ENCODE results near the gene SHF. TPM values are rescaled to one million over a fixed set of nuclear protein-coding genes. Genes with fewer than 3 reads are reported as not detected.
"Not testable (repeated sequence)": the region's sequence is repeated elsewhere in the genome, so short reads cannot be mapped to it uniquely, and the experiment has no call there.

SHF gene, protein sequence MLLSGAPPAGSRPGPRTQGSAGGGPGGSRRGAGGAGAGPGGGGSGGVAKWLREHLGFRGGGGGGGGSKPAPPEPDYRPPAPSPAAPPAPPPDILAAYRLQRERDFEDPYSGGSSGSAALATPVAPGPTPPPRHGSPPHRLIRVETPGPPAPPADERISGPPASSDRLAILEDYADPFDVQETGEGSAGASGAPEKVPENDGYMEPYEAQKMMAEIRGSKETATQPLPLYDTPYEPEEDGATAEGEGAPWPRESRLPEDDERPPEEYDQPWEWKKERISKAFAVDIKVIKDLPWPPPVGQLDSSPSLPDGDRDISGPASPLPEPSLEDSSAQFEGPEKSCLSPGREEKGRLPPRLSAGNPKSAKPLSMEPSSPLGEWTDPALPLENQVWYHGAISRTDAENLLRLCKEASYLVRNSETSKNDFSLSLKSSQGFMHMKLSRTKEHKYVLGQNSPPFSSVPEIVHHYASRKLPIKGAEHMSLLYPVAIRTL
- total RNA-seq: 2.4 and 3.4 TPM in 2 replicates

DNA sequence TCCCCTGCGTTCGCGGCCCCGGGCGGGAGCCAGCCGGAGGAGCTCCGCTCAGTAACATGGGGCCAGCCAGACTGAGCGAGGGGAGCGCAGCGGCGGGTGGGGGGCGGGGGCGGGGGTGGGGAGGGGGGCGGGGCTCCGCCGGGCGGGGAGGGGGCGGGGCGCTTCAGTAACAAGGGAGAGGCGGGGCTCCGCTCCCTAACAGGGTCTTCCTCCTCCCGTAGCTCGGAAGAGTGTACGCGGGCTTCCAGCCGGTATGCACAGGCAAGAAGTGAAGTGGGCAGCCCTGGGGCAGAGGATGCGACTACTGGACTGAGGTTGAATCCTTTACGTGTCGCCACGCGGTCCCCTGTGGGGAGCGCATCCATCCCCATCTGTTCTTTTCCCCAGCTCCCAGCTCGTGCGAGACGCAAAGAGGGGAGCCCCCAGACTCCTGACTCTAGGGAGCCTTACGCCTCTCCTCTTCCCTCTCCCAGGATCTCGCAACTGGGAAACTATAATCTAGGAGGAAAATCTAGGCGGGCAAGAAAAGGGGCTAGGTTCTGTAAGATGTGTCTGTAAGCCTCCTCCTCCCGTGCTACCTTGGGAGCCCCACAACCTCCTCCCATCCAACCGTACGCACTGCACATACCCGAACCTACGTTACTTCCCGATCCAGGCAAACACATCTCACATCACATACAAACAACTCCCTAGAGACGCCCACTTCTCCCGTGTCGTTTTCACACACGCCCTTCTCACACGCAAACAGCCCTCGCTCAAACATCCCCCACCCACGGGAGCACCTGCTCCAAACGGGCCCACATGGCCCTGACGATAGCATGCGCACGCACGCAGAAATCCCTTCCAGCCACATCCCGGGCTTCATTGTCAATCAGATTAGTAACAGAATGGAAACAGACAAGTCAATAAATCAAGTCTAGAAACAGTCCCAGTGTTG is at the start of gene SHF:
Gene SHF, minus strand, starts transcription at position 73 of the 937 bp plus-strand sequence. Its CDS starts 15 bp downstream, at position 58.
- peak; percentile 10 to 64 for DNase-seq (ENCODE audit: low read depth in 2 of 2)

DNA sequence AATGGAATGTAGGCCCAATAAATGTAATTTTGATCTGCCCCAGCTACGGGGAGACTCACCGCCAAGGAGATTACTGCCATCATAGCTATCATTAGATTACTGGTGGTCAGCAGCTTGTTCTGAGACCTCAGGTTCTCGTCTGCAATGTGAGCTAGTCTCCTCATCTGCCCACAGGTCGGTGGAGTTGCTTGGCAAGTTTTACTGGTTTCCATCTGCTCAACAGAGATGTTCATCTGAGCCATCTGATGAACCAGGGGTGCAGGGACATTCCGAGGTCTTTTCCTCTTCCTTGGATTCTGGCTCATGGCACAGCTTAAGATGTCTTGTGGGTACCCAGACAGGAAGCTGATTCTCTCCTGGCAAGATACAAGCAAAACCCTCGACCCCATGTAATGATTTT is 49.0 kb upstream of the SHF start:
- not testable (repeated sequence) for DNase-seq (ENCODE audit: low read depth in 2 of 2)

DNA sequence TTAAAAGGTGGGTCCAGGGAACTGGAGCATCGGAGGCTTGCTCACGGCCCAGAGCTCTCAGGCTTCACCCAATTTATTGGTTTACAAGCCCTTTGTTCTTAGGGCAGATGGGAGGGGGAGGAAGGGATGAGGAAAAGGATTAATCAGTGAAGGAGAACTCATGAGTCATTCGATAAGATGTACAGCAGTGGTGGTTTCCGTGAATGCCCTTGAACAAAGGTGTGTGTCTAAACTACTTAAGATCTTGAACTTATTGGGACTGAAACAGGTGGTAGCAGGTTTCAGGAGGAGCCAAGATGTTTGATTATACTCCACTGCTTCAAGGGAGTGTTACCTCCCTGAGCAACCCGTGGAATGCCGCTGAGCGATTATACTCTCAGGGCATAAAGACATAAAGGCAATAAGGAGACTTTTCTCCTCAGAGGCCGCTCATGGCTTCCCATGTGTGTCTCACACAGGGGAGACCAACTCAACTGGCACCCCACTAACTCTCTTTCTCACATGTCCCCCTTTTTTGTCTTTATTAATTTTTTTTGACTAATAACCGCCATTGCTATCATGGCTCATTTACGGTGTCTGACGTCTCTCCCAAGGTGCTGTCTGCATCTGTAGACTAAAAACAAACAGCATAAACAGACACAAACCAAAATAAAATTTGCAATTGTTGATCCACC is 46.9 kb upstream of the SHF start:
- no peak for DNase-seq (ENCODE audit: low read depth in 2 of 2)

DNA sequence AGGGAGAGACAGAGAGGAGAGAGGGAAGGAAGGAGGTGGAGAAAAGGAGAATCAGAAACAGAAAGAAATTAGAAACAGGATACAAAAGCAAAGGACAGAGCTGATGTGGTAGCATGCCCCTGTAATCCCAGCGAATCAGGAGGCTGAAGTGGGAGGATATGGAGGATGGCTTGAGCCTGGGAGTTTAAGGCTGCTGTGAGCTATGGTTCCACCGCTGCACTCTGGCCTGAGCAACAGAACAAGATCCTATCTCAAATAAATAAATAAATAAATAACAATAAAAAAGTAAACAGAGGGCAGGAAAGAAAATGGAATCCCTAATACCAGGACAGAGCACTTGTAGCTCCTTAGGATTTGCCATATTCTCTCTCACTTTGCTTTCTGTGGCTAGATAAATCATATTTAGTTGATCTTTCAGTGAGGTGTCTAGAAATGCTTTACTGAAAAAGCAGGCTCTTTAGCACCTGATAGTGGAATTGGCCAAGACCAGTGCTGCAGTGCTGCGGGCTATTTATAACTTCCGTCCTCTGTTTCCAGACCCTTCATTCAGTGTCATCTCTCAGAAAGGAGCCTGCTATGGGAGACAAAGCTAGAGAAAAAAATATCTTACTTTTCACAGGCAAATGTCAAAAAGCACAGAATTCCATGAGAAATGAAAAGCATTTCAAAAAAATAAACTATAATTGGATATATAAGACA is 44.2 kb upstream of the SHF start:
- DNase-seq (ENCODE audit: low read depth in 2 of 2): no peak

DNA sequence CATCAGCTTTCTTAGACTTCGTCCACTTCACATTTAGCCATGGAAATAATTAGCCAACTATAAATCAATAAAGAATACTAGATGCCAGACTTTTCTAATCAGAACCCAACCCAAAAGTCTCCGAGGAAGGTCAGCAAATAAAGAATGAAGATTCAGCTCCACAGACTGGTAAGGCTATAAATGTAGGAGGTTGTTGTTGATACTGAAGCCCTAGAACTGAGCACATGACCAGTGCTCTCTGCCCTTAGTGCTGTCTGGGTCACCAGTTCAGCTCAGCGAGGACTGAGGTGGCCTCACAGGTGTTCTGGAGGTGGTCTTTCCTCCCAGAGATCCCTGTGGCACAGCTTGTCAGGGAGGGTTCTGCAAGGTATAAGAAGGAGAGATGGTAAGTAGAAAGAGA is 43.4 kb upstream of the SHF start:
- DNase-seq (ENCODE audit: low read depth in 2 of 2): no peak

DNA sequence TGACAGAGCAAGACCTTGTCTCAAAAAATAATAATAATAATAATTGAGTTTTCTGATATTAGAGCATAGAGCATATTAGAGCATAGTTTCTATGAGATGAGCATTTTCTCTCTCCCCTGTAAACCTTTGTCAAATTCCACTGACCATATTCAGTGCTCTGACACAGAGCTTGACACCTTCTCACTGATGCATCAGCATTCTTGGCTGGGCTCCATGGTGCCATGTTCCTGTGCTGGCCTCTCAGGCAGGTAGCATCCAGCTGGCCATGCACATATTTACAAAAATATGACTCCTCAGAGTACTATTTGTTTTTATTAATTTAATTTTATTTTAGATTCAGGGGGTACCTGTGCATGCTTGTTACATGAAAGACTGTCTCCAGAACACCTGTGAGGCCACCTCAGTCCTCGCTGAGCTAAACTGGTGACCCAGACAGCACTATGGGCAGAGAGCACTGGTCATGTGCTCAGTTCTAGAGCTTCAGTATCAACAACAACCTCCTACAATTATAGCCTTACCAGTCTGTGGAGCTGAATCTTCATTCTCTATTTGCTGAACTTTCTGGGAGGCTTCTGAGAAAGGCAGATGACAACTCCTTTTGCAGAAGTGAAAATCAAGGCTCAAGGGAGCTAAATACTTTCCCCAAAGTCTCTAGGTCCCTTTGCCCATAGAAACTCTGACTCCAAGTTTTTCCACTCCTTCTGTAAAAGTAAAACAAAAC is 42.6 kb upstream of the SHF start:
- DNase-seq (ENCODE audit: low read depth in 2 of 2): no peak

DNA sequence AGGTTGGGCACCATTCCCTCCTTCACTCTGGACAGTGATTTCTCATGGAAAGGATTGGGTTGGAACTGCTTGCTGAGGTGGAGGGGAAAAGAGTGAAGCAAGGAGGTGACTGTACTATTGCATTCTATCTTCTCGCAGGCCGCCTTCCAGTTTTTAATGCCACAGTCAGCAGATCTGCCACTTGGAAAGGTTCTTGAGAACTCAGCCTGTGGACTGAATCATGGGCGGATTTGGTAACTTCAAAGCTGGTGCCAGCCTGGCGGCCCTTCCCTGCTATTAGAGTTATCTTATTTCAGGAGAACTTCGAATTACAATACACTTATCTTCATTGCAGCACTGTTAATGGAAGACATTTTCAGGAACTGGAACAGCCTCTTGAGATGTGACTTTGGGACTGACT is 41.2 kb upstream of the SHF start:
- DNase-seq (ENCODE audit: low read depth in 2 of 2): no peak

DNA sequence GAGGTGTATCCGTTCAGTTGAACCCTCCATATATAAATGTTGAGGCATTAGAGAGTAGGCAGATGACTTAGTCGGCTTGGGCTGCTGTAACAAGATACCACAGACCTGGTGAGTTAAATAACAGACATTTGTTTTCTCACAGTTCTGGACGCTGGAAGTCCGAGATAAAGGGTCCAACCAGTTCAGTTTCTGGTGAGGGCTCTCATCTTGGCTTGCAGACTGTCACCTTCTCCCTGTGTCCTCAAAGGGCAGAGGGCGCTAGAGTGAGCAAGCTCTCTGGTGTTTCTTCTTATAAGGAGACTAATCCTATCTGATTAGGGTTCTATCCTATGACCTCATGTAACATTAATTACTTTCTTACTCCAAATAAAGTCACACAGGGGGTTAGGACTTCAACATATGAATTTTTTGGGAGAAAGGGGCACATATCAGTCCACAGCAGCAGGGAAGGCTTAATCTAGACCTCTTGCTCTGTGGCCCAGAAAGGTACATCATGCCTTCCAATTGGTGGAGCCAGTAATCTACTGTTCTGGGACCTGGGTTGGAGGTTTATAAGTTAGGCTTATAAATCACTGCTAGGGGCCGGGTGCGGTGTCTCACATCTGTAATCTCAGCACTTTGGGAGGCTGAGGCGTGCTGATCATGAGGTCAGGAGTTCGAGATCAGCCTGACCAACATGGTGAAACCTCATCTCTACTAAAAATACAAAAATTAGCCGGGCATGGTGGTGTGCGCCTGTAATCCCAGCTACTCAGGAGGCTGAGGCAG is 37.9 kb upstream of the SHF start:
- DNase-seq (ENCODE audit: low read depth in 2 of 2): no peak

DNA sequence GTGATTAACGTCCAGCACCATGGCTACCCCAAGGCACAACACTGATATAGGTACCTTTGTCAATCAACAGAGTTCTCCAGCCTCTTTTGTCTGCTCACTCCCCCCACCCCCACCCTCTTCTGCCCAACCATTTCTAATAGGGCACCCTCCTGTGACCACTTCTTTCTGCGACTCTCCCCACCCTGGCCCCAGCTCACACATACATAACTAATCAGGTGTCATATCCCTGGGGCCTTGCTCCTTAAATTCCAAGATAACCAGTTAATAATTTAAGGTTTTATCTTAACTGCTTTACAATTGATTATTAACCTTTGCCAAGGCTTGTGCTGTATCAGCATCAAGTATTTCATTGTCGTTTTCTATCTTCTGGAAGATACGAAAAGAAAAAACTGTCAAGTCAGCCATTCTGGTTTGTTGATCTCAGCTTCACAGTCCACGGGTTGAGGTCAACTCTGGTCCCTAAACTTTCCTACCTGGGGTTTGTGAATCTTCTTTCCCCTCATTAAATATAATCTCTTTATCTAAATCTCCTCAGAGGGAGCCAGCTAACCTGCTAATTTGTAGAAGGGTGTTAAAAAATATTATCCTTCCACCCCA is 37.0 kb upstream of the SHF start:
- no peak for DNase-seq (ENCODE audit: low read depth in 2 of 2)

DNA sequence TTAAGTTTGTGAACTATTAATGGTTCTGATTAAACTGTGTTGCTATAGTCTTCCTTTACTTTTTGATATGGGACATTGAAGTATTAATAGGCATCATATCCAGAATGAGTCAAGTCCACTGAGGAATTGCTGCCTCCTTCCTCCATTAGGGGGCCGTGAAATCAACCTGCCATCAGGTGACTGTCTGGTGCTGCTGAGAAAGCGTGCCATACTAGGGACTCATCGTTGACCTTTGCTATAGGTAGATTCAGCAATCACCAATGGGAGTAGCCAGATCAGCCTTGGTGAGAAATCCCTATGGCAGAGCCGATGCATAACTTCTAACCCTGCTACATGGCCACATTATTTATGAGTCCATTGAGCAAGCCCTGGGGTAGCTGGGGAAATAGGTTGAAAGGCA is 34.2 kb upstream of the SHF start:
- no peak for DNase-seq (ENCODE audit: low read depth in 2 of 2)

DNA sequence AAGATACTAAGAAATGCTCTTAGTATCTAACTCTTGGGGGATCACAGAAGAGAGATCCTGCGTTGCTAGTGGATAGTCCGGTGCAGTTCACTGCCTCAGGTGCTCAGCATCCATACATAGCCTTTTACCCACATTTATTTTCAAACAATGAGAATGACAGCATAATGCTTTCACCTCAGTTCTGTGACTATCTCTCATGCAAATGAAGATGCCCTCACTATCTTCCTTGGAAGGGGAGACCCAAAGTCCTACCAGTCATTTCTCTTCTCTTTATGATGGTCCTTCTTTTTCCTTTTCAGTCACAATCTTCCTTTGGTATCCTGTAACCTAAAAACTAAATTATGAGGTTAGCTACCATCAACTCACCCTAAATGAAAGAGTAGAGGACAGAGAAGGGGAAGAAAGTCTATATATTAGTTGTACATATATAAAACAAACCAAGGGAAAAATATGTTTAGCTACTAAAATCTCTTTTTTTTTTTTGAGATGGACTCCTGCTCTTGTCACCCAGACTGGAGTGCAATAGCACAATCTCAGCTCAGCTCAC is 33.4 kb upstream of the SHF start:
- no peak for DNase-seq (ENCODE audit: low read depth in 2 of 2)

DNA sequence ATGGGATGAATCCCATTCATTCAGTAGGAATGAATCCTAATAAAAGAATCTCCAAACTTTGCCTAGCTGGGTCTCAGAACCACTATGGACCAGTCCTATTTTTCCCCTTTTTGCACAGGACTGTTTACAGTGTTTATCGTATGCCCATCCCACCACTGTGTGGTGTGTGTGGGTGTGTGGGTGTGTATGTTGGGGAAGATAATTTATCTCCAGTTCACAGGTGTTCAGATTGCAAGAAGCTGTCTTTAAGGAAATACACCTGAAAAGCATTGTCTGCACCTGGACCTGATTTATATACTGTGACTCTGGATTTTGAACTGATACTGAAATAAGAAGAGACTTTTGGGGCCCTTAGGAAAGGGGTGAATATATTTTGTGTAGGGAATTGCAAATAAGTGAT is 24.7 kb upstream of the SHF start:
- no peak for DNase-seq (ENCODE audit: low read depth in 2 of 2)

DNA sequence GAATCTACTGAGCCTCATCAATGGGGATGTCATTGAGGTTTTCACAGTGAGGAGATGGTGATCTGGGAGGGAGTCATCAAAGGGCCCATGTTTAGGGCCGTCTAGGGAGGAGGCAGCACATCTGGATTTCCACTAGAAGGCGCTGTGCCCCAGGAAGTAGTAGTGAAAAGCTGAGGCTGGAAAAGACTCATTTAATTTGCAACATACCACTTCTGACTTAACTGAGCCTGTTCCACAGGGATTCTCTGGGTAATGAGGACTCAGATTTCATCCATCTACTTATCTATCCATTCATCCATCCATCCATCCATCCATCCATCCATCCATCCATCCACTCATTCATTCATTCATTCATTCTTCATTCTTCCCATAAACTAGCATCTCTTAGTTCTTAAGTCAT is 17.4 kb upstream of the SHF start:
- peak; percentile 67 to 71 for DNase-seq (ENCODE audit: low read depth in 2 of 2)

DNA sequence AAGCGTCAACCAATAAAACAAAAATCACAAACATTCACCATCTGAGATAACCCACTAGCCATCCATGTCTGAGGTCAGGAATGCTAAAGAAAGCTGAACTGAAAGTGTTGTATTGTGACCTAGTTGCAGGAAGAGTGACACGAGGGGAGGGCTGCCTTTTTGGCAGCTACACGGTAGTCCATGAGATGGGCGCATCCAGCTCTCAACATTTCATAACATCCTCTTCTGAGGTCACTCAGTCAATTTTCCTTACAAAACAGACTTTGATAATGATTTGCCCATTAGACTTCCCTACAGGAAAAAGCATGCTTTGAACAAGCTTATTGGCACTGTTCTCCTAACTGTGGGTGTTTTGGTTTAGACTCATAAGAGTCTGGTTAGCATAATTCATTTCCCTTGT is 15.4 kb upstream of the SHF start:
- peak in 1 of 2 donors; percentile 65 for DNase-seq (ENCODE audit: low read depth in 2 of 2)

DNA sequence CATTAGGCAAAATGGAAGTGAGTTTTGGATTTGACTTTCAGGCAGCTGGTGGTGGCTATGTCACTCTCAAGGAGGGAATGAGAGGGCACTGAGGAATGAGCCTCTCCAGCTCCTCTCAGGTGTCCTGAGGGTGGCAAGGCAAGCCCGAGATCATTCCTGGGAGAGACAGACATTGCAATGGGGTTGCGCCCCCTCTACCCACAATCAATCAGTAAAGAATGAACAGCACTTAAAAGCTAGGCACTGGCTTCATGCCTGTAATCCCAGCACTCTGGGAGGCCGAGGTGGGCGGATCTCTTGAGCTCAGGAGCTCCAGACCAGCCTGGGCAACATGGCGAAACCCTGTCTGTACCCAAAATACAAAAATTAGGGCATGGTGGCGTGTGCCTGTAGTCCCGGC is 14.1 kb upstream of the SHF start:
- DNase-seq (ENCODE audit: low read depth in 2 of 2): no peak

DNA sequence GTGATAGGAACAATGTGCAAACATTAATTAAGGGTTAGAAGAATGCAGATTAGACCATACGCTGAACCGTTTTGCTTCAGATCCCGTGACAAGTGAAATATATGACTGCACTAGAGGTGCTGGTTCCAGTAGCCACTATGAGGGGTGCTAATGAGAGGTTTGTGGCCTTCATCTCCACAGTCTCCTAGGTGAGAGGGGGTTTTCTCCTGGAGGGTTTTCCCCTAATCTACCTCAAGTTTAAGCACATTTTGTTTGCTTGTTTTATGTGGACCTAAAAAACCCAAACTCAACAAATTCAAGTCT is 13.7 kb upstream of the SHF start:
- no peak for DNase-seq (ENCODE audit: low read depth in 2 of 2)

DNA sequence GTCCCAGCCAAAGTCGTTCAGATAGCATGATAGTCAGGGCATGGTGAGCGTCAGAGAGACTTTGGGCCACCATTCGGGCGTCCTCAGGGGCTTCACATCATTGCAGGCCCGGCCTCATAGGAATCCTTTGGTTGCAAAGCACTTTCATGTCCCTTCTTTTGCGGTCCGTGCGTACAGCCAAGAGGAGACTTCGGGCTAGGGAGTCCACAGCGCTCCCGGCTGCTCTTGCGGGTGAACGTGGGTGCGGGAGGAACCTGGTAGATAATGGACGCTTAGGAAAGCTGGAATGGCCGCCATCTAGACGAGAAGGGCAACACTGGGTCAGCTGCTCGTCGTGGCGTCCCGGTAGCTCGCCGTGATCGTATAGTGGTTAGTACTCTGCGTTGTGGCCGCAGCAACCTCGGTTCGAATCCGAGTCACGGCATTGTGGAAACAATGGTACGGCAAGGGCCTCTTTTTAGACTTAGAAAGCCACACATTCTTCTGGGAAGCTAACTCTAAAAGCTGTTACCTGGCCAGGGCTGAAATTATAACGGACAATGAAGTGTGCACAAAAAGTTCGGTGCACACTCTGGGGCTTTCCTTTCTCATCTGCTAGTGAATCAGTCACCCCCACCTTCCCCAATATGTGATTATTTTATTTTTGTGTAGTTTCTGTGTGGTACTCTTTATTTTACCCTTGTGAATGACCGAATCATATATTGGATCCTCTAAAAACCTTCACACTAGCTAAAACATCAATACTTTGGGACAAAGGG is 13.2 kb upstream of the SHF start:
- DNase-seq (ENCODE audit: low read depth in 2 of 2): peak; percentile 81 to 82

DNA sequence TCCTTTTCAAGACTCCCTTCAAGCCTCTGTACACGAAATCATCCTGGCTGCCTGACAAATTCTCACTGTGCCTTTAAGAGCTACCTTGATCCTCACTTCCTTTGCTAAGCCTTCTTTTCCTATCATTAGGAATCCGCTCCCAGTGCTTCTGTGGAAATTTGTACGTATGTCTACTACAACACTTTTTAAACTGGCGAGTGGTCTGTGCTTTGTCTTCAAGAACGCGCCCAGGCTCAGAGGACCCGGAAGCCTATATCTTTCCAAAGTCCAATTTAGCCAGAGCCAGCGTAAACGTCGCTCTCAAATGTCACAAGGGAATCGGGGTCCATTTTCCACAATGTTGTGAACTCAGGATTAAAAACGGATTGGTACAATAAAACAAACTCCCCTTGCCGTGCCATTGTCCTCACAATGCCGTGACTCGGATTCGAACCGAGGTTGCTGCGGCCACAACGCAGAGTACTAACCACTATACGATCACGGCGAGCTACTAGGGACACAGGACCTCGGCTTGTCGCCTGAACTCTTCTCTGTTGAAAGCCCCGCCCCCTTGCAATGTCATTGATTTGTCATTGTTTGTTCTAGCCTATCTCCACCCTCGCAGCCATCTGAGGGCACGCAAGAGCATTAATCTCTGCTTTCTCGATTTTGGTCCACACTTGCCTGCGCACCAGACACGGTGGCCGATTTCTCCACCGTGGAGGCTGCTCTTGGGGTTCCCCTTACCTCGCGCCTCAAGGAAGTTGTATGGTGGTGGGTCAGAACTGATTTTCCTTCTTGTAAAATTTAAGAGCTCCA is 12.4 kb upstream of the SHF start:
- peak; percentile 94 to 97 for DNase-seq (ENCODE audit: low read depth in 2 of 2)
